Aorta (tissue), 5 donors: Measurements from ENCODE around the gene HGS. TPM values are rescaled to one million over a fixed set of nuclear protein-coding genes. Genes with fewer than 3 reads are reported as not detected.

Source experiments
- ATAC-seq: fragments of 200-7000 bp; cut with Tn5 transposase; one replicate; pipeline ENCODE4 v1.9.1; 2022; ENCODE audit warnings: moderate library complexity; ENCODE audit not compliant: low FRiP score
- DNase-seq, 2 donors: peaks; one replicate each; pipeline ENCODE4 v3.0.0-alpha.2; 2020
- H3K27ac ChIP-seq, 2 donors: one replicate each; pipeline ENCODE4 v1.5.1; 2013; ENCODE audit warnings: low read length in 2 of 2, mild to moderate bottlenecking in 2 of 2, moderate library complexity in 2 of 2, control low read depth in 1 of 2, inconsistent platforms in 1 of 2, low read depth in 1 of 2
- H3K27me3 ChIP-seq, 2 donors: one replicate each; pipeline ENCODE4 v1.6.1; 2013; ENCODE audit warnings: control low read depth in 1 of 2, low read length in 1 of 2, mild to moderate bottlenecking in 1 of 2, moderate library complexity in 1 of 2; ENCODE audit not compliant: insufficient read depth in 2 of 2, control insufficient read depth in 1 of 2
- H3K36me3 ChIP-seq, 2 donors: one replicate each; pipeline ENCODE4 v1.6.1; 2013; ENCODE audit warnings: control low read depth in 1 of 2, low read length in 1 of 2, mild to moderate bottlenecking in 1 of 2; ENCODE audit not compliant: insufficient read depth in 2 of 2, control insufficient read depth in 1 of 2
- H3K4me1 ChIP-seq, 2 donors: one replicate each; pipeline ENCODE4 v1.6.1; 2013; ENCODE audit warnings: low read length in 2 of 2, control low read depth in 1 of 2, mild to moderate bottlenecking in 1 of 2, moderate library complexity in 1 of 2; ENCODE audit not compliant: insufficient read depth in 2 of 2, control insufficient read depth in 1 of 2
- H3K4me3 ChIP-seq, 2 donors: one replicate each; pipeline ENCODE4 v1.5.1; 2013; ENCODE audit warnings: low read length in 2 of 2, control low read depth in 1 of 2, mild to moderate bottlenecking in 1 of 2
- H3K9me3 ChIP-seq: one replicate; pipeline ENCODE4 v1.6.1; 2013; ENCODE audit warnings: mild to moderate bottlenecking, low read length; ENCODE audit not compliant: control insufficient read depth
- WGBS, 2 donors: extraction: QIAGEN DNeasy Blood & Tissue Kit; methylation state at CpG; one replicate each; pipeline ENCODE4 v1.1.7; 2013; 5-methylcytosine and 5-hydroxymethylcytosine counted together
- intact Hi-C, 2 donors: fragments of 100-400 bp; cut with DNase I; formaldehyde crosslinking; loops; one replicate each; pipeline versions ENCODE4 v1.14.2 to v1.15.0; 2022
- polyA plus RNA-seq, 2 donors: library from polyadenylated mRNA; stranded (reverse); fragments of 200-250 nt; gene quantifications; one replicate each; pipeline ENCODE4 v1.2.3, GENCODE V29; 2013
- total RNA-seq, 2 donors: library from RNA; stranded (reverse); fragmentation: NEBNext Ultra II Directional; extraction: Animal tissue kit (Norgen Biotek cat#: 25700); gene quantifications; one replicate each; pipeline ENCODE4 v1.2.1, GENCODE V29; 2021
- donor health status: healthy with polysubstance abuse.
- donor health status: Bipolar disorder and iron deficiency.
- donor health status: DM: no; HTN: no; CAD: no.
- donor health status: DM: no; HTN: no; CAD: no.
- donor health status: DM: yes; HTN: yes; CAD: no.

HGS gene
- total and polyA plus RNA-seq, 4 donors = 49.1 to 277 (median 88.4) TPM

DNA sequence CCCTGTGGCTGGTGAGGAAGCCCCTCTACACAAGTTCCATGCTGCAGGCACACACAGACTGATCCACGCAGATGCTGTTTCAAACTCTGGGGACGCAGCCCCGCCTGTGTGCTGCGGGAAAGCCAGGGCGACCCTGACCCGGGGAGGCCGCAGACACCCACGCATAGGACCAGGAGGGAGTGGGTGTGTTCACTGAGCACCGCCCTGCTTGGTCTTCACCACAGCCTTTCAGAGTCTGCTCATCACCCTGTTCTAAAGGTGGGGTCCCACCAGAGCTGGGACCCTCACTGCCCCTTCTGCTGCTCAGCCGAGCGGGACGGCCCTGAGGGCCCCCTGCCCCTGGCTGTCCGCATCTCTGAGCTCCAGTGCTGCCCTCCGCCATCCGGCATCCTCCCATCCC is 39.3 kb upstream of the HGS start:
- DNase-seq (no peak), ATAC-seq (no peak)
- Histone ChIP-seq H3K36me3 (no peaks in the 10 kb centered on the region), H3K9me3 (peaks cover 2% of the 10 kb centered on the region), H3K27ac (no peak overlapping the region), H3K27me3 (no peaks in the 10 kb centered on the region), H3K4me1 (no peaks in the 10 kb centered on the region), H3K4me3 (no peak overlapping the region)
- intact Hi-C loops = no loop called here
- 93 to 96% methylated on average over 15 of the region's 15 CpGs for WGBS, 2 donors

DNA sequence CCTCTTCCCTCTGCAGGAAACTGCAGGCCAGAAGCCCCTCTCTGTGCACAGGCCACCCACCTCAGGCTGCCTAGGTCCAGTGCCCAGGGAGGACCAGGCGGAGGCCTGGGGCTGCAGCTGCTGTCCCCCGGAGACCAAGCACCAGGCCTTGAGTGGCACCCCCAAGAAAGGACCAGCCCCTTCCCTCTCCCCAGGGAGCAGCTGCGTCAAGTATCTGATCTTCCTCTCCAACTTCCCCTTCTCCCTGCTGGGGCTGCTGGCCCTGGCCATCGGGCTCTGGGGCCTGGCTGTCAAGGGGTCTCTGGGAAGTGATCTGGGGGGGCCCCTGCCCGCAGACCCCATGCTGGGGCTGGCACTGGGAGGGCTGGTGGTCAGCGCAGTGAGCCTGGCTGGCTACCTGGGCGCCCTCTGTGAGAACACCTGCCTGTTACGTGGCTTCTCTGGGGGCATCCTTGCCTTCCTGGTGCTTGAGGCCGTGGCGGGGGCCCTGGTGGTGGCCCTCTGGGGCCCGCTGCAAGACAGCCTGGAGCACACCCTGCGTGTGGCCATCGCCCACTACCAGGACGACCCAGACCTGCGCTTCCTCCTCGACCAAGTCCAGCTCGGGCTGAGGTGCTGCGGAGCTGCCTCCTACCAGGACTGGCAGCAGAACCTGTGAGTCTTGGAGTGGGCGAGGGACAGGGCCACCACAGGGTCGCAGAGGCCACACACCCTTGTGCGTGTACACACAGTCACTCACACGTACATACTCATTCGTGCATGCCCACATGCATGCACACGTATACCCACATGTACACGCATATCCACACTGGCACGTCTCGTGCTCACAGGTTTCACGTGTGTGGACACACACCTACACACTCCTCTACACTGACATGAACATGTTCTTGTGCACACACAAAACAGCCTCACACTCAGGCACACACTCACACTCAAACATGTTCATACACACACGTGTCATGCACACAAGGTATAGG is 38.5 kb upstream of the HGS start:
- Histone ChIP-seq H3K36me3 (no peaks in the 10 kb centered on the region), H3K9me3 (peaks cover 2% of the 10 kb centered on the region), H3K27me3 (no peaks in the 10 kb centered on the region), H3K4me1 (no peaks in the 10 kb centered on the region), H3K4me3 (no peak overlapping the region), H3K27ac (no peak overlapping the region)
- DNase-seq (no peak), ATAC-seq (no peak)
- intact Hi-C loops = no loop called here
- WGBS, 2 donors = 86 to 88% methylated on average over 28 to 29 of the region's 29 CpGs

- WGBS, 2 donors = 58 to 67% methylated on average over 12 of the region's 12 CpGs
- no peaks in the 10 kb centered on the region for H3K36me3 ChIP-seq
- H3K27me3 ChIP-seq = no peaks in the 10 kb centered on the region
- ATAC-seq (no peak), DNase-seq (no peak)
- no peak overlapping the region for H3K27ac ChIP-seq
- no peak overlapping the region for H3K4me3 ChIP-seq
- peaks cover 2% of the 10 kb centered on the region for H3K9me3 ChIP-seq
- intact Hi-C loops = no loop called here
- no peaks in the 10 kb centered on the region for H3K4me1 ChIP-seq
Measured at GRCh38 chr17:81646869-81647600, 36.8 kb upstream of the HGS start.

DNA sequence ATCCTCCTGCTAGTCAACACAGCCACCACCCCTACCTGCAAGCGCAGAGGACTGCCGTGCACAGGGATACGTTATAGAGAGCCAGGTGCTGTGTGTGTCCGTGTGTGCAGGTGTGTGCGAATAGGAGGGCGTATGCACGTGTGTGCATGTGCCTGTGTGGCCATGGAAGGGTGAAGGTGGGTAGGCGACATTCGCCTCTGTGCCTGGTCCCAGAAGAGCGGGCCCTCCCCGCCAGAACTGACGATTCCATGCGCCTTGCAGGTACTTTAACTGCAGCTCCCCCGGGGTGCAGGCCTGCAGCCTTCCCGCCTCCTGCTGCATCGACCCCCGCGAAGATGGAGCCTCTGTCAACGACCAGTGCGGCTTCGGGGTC is 36.2 kb upstream of the HGS start:
- H3K27me3 ChIP-seq = no peaks in the 10 kb centered on the region
- intact Hi-C loops = no loop called here
- DNase-seq (no peak), ATAC-seq (no peak)
- H3K36me3 ChIP-seq = no peaks in the 10 kb centered on the region
- no peak overlapping the region for H3K27ac ChIP-seq
- H3K4me3 ChIP-seq = no peak overlapping the region
- peaks cover 2% of the 10 kb centered on the region for H3K9me3 ChIP-seq
- WGBS, 2 donors = 25% methylated on average over 21 of the region's 21 CpGs
- H3K4me1 ChIP-seq = no peaks in the 10 kb centered on the region

DNA sequence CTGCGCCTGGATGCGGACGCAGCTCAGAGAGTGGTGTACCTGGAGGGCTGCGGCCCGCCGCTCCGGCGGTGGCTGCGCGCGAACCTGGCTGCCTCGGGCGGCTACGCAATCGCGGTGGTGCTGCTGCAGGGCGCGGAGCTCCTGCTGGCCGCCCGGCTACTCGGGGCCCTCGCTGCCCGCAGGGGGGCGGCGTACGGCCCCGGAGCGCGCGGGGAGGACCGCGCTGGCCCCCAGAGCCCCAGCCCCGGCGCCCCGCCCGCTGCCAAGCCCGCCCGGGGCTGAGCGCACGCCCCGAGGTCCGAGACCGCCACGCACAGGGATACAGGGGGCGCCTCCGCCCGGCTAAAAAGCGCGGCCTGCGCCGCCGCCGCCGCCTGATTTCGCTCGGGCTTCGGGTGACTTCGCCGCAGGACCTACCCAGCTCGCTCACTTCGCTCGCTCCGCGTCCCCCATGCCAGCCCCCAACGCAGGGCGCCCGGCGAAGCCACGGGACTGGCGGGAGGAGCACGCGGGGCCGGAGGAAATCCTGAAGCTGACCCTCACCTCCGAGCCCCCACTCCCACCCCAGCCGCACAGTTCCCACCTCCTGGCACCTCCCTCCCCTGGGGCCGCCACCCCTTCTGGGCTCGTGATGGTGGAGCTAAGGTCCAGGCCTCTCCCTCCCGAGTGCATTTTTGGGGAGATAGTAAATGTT is 35.7 kb upstream of the HGS start:
- H3K36me3 ChIP-seq = no peaks in the 10 kb centered on the region
- 4% methylated on average over 44 to 78 of the region's 78 CpGs for WGBS, 2 donors
- H3K27me3 ChIP-seq = no peaks in the 10 kb centered on the region
- intact Hi-C loops = no loop called here
- no peak overlapping the region for H3K27ac ChIP-seq
- no peaks in the 10 kb centered on the region for H3K4me1 ChIP-seq
- peaks cover 2% of the 10 kb centered on the region for H3K9me3 ChIP-seq
- H3K4me3 ChIP-seq = no peak overlapping the region
- DNase-seq (no peak), ATAC-seq (no peak)

- intact Hi-C loops = no loop called here
- ATAC-seq = no peak
- no peaks in the 10 kb centered on the region for H3K27me3 ChIP-seq
Measured at GRCh38 chr17:81648707-81649085, 35.1 kb upstream of the HGS start.

GRCh38 chr17:81650951-81651350 is 32.9 kb upstream of the HGS start:
- H3K27me3 ChIP-seq = no peaks in the 10 kb centered on the region
- ATAC-seq (no peak), DNase-seq (no peak)
- H3K4me1 ChIP-seq = no peaks in the 10 kb centered on the region
- no peaks in the 10 kb centered on the region for H3K36me3 ChIP-seq
- intact Hi-C loops = no loop called here
- H3K9me3 ChIP-seq = peaks cover 2% of the 10 kb centered on the region
- H3K27ac ChIP-seq = no peak overlapping the region
- 65 to 70% methylated on average over 9 of the region's 9 CpGs for WGBS, 2 donors
- H3K4me3 ChIP-seq = no peak overlapping the region

More at GRCh38 chr17:81648707-81649085, 35.1 kb upstream of the HGS start:
- Histone ChIP-seq H3K9me3 (peaks cover 2% of the 10 kb centered on the region), H3K36me3 (no peaks in the 10 kb centered on the region), H3K4me3 (no peak overlapping the region), H3K4me1 (no peaks in the 10 kb centered on the region), H3K27ac (no peak overlapping the region)
- WGBS, 2 donors = 47 to 55% methylated on average over 14 of the region's 14 CpGs
- DNase-seq = no peak

DNA sequence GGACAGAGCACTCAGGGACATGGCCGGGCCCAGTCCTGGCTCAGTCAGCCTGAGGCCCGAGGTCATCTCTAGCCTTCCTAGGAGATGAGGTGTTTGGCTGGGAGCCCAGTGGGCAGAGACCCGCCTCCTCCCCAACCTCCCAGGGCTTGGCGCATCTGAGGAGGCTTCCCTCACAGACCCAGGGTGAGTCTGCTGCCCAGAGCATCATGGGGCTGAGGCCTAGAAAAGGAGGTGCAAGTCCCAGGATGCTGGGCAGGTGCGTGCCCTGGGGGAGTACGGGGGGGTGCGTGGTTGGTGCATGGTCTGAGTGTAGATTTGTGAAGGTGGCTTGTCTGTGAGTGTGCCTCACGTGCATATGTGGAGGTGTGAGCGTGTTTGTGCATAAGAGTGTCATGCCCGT is 32.1 kb upstream of the HGS start:
- peaks cover 2% of the 10 kb centered on the region for H3K9me3 ChIP-seq
- H3K27me3 ChIP-seq = no peaks in the 10 kb centered on the region
- no peaks in the 10 kb centered on the region for H3K36me3 ChIP-seq
- WGBS, 2 donors = 74 to 78% methylated on average over 10 of the region's 10 CpGs
- H3K4me1 ChIP-seq = no peaks in the 10 kb centered on the region
- H3K27ac ChIP-seq = no peak overlapping the region
- H3K4me3 ChIP-seq = no peak overlapping the region
- ATAC-seq = no peak
- DNase-seq = no peak
- intact Hi-C loops = no loop called here
